ENCODE results near the gene MRPL44.
"Not testable (repeated sequence)": the region's sequence is repeated elsewhere in the genome, so short reads cannot be mapped to it uniquely, and the experiment has no call there.

MRPL44 gene

DNA sequence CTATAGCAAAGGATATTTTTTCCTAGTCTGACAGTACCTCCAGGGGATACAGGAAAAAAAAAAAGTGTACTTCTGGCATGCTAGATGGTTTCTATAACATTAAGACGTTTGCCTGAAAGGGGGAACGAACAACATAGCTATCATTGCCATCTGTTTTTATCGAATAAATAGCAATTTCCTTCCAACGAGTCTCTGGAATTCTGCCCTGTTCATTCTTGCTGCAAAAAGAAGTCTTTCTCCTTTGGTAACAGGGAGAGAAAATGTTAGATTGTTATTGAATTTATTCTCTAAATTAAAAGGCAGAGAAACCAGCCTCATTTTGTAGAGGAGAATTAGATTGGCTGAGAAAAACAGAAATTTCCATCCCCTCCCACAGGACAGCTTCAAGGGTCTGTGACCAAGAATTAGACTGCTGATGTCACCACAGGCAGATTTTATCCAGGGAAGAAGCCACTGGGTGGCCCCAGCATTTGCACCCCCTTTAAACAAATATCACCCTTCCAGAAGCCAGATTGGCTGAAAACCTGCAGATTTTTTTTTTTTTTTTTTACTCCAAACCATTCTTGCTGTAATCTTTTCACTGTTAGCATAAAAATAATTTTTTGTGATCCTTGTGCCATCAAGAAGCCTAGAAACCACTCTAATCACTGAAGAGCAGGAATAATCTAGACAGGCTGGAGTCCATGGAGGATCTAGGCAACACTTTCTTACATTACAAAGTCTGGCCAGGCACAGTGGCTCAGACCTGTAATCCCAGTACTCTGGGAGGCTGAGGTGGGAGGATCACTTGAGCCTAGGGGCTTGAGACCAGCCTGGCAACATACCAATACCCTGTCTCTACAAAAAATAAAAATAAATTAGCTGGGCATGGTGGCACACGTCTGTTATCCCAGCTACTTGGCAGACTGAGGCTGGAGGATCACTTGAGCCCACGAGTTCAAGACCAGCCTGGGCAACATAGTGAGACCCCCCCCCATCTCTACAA is 24.2 kb upstream of the MRPL44 start:
- peaks cover 0 to 86% (median 42%) of the 10 kb centered on the region in 4 donors for H3K4me1 ChIP-seq
- H3K36me3 ChIP-seq = no peaks in the 10 kb centered on the region
- no peak overlapping the region for H3K4me3 ChIP-seq
- no peak for DNase-seq
- peak overlapping the region in 1 of 2 donors; percentile 44 for H3K27ac ChIP-seq
- no peaks in the 10 kb centered on the region for H3K9me3 ChIP-seq
- H3K27me3 ChIP-seq = no peaks in the 10 kb centered on the region
- intact Hi-C loops (cut with DNase I; ENCODE audit: low total_unique reads) = no loop called here
- TF ChIP-seq, protein P1, sequence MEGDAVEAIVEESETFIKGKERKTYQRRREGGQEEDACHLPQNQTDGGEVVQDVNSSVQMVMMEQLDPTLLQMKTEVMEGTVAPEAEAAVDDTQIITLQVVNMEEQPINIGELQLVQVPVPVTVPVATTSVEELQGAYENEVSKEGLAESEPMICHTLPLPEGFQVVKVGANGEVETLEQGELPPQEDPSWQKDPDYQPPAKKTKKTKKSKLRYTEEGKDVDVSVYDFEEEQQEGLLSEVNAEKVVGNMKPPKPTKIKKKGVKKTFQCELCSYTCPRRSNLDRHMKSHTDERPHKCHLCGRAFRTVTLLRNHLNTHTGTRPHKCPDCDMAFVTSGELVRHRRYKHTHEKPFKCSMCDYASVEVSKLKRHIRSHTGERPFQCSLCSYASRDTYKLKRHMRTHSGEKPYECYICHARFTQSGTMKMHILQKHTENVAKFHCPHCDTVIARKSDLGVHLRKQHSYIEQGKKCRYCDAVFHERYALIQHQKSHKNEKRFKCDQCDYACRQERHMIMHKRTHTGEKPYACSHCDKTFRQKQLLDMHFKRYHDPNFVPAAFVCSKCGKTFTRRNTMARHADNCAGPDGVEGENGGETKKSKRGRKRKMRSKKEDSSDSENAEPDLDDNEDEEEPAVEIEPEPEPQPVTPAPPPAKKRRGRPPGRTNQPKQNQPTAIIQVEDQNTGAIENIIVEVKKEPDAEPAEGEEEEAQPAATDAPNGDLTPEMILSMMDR (IDR thresholded peaks at IDR 0.05) = no peak

DNA sequence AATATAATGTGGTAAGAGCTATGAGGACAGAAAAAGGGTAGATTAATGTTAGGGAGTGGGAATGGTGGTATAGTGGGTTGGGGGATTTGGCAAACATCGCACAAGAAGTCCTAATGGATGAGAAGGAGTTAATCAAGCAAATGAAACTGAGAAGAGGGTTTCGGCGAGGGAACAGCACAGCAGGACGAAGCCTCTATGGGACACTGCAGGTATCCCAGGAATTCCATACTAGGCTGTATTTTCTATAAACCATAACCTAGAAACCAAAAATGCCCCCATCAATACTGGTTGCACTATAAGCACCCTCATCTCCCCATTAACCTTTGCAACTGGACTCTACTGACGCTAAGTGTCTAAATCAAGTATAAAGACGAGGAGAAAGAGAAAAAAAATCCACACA is 22.4 kb upstream of the MRPL44 start:
- Histone ChIP-seq H3K4me1 (peaks cover 0 to 95% (median 44%) of the 10 kb centered on the region in 4 donors), H3K27me3 (no peaks in the 10 kb centered on the region), H3K27ac (peak overlapping the region in 1 of 2 donors; percentile 44), H3K4me3 (no peak overlapping the region), H3K36me3 (no peaks in the 10 kb centered on the region), H3K9me3 (no peaks in the 10 kb centered on the region)
- no peak for DNase-seq
- intact Hi-C loops (cut with DNase I; ENCODE audit: low total_unique reads) = no loop called here
- TF ChIP-seq, protein P1 (IDR thresholded peaks at IDR 0.05) = no peak

GRCh38 chr2:223935459-223936125 is 21.7 kb upstream of the MRPL44 start:
- peak overlapping the region in 1 of 2 donors; percentile 51 for H3K27ac ChIP-seq
- H3K4me3 ChIP-seq = no peak overlapping the region
- H3K36me3 ChIP-seq = no peaks in the 10 kb centered on the region
- no peak for DNase-seq
- TF ChIP-seq, protein P1 (IDR thresholded peaks at IDR 0.05) = no peak
- no peaks in the 10 kb centered on the region for H3K9me3 ChIP-seq
- intact Hi-C loops (cut with DNase I; ENCODE audit: low total_unique reads) = no loop called here
- H3K4me1 ChIP-seq = peaks cover 0 to 95% (median 44%) of the 10 kb centered on the region in 4 donors
- H3K27me3 ChIP-seq = no peaks in the 10 kb centered on the region

GRCh38 chr2:223936862-223937326 is 20.4 kb upstream of the MRPL44 start:
- TF ChIP-seq, protein P1 (IDR thresholded peaks at IDR 0.05) = no peak
- no peak for DNase-seq
- intact Hi-C loops (cut with DNase I; ENCODE audit: low total_unique reads) = no loop called here
- no peaks in the 10 kb centered on the region for H3K36me3 ChIP-seq
- no peaks in the 10 kb centered on the region for H3K9me3 ChIP-seq
- H3K27ac ChIP-seq = peak overlapping the region in 1 of 2 donors; percentile 51
- peaks cover 0 to 95% (median 48%) of the 10 kb centered on the region in 4 donors for H3K4me1 ChIP-seq
- no peak overlapping the region for H3K4me3 ChIP-seq
- no peaks in the 10 kb centered on the region for H3K27me3 ChIP-seq

GRCh38 chr2:223937535-223937934 is 19.7 kb upstream of the MRPL44 start:
- Histone ChIP-seq H3K4me3 (no peak overlapping the region), H3K4me1 (peaks cover 0 to 95% (median 49%) of the 10 kb centered on the region in 4 donors), H3K27me3 (no peaks in the 10 kb centered on the region), H3K9me3 (no peaks in the 10 kb centered on the region), H3K27ac (peak overlapping the region in 1 of 2 donors; percentile 51), H3K36me3 (no peaks in the 10 kb centered on the region)
- intact Hi-C loops (cut with DNase I; ENCODE audit: low total_unique reads) = no loop called here
- TF ChIP-seq, protein P1 (IDR thresholded peaks at IDR 0.05) = no peak
- no peak for DNase-seq

GRCh38 chr2:223939438-223939837 is 17.8 kb upstream of the MRPL44 start:
- H3K4me1 ChIP-seq = peaks cover 0 to 89% (median 44%) of the 10 kb centered on the region in 4 donors
- H3K27ac ChIP-seq; H3K4me3 ChIP-seq; H3K9me3 ChIP-seq; H3K36me3 ChIP-seq; H3K27me3 ChIP-seq; DNase-seq; intact Hi-C loops (cut with DNase I; ENCODE audit: low total_unique reads): not testable (repeated sequence)
